HG03066 (cell line): Measurements from ENCODE around the gene ZSCAN5A.
"Not testable (repeated sequence)": the region's sequence is repeated elsewhere in the genome, so short reads cannot be mapped to it uniquely, and the experiment has no call there.

Experiments
- ATAC-seq: cut with Tn5 transposase; IDR thresholded peaks from one replicate; pipeline ENCODE4 v1.9.1; 2021; ENCODE audit warnings: low read depth; ENCODE audit not compliant: unreplicated experiment

ZSCAN5A gene

DNA sequence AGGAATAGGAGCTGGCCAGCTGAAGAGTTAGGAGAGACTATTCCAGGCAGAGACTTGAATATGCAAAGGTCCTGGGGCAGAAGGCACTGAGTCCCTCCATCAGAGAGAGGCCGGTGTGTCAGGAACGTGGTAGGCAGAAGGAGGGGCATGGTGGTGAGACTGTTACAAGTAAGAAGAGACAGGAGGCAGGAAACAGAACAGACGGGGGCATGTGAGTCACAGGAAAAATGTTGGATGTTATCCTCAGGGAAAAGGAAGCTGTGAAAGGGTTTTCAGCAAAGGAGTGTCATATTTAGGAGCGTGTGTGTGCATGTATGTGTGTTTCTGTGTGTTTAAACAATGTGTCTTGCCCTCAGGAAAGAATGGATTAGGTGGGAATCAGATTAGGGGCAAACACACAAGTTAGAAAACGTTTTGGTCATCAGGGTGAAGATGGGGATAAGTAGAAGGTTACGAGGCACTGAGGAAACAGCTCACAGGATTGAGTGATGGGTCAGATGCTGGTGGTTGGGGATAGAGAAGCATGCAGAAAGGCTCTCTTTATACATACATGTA, 41.0 kb downstream of the ZSCAN5A start:
- ATAC-seq, result no peak

DNA sequence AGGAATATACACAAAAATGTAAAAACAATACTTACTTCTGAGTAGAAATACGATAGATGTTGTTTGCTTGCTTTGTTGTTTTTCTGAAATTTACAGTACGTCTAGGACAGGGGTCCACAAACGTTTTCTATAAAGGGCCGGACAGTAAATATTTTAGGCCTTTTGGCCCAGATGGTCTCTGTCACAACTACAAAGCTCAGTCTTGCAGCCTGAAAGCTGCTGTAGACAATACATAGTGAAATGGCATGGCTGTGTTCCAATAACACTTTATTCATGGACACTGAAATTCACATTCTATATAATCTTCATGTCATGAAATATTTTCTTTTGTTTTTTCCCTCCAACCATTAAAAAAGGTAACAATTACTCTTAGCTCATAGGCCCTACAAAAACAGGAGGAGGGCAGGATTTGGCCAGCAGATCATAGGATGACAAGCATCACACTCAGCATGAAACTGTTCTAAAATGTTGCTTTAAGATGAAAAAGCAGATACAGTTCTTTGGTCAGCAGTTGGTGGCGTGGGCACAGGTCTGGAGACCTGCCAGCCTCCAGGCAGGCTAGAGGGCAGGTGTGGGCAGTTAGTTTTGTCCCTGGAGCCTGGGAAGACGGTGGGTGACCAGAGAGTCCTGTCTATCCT, 42.4 kb downstream of the ZSCAN5A start, which contains the start of gene EDDM13:
Gene EDDM13 (plus strand): TSS at position 588 of the 638 bp plus-strand sequence. CDS start 87 bp downstream, outside the sequence.
- no peak for ATAC-seq

DNA sequence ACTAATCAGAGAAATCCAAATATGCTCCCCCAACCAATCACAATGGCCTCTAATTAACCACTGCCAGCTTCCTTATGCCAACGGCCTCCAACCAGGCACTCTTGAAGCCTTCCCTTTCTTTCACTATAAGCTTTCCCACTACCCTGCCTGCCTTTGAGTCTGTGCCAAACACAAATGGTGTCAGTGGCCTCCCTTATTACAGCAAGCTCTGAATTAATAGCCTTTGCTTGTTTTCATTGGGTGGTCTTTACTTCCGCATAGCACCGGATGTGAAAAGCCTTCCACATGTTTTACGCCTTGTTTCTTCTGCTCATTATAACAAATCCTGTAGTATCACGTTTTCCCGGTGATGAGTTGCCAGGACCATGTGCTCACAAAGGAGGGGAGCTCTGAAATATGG, 43.5 kb downstream of the ZSCAN5A start:
- no peak for ATAC-seq

DNA sequence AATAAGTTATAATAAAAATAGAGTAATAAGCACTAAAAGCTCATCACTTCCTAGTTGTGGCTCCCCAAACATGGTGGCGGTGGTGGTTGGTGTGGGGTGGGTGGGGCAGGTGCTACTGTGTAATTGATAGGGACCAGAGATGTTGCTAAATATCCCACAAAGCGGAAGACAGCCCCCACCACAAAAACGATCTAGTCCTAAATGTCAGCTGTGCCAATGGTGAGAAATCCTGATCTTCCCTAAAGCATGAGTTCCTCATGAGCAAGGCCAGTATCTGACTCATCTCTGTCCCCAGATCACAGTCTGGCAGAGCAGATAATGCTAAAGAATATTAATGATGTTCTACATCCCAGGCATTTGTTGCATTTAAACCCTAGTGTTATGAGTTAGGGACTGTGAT, 44.0 kb downstream of the ZSCAN5A start:
- no peak for ATAC-seq

DNA sequence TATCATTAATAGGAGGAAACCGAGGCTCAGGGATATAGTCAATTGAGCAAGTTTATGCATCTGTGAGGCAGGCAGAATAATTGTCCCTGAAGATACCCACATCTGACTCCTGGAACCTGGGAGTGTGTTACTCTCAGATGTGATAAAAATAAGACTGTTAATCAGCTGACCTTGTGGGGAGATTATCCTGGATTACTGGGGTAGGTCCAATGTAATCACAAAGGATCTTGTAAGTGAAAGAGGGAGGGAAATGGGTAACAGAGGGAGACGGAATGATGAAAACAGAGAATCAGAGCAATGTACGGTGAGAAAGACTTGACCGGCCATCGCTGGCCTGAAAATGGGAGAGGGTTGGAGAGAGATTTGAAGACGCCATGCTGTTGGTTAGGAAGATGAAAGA, 45.3 kb downstream of the ZSCAN5A start:
- ATAC-seq, result no peak

DNA sequence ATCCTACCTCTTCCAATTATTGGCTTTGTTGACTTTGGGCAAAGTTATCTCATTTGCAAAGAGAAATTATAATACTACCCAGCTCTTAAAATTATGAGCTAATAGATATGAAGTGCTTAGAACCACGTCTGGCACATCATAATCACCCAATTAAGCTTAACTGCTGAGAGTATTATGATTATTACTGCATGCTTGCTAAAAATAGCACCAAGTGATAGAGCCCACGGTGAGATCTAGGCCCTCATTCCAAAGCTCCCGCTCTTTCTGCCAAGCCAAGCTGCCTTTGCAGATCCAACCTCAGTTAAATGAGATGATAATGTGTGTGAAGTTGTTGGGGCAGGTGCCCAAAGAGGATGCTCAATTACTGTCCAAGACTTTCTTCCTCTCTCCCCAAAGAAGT, 48.6 kb downstream of the ZSCAN5A start:
- no peak for ATAC-seq

DNA sequence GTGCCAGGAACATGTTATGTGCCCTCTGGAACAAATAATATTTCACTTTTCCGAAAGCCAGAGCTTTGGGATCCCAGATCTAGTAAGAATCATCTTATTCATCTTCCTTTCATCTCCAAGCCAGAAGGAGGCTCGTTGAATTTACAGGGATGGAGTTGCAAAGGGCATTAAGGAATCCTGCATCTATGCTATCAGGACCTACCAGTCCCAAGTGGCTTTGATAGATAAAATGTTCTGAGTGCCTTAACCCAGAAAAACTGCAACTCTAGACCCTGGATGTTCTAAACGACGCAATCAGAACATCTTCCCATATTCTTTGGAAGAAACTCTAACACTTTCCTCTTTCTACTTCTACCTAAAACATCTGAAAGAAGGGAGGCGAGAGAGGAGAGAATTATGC, 51.3 kb downstream of the ZSCAN5A start:
- ATAC-seq, result no peak

DNA sequence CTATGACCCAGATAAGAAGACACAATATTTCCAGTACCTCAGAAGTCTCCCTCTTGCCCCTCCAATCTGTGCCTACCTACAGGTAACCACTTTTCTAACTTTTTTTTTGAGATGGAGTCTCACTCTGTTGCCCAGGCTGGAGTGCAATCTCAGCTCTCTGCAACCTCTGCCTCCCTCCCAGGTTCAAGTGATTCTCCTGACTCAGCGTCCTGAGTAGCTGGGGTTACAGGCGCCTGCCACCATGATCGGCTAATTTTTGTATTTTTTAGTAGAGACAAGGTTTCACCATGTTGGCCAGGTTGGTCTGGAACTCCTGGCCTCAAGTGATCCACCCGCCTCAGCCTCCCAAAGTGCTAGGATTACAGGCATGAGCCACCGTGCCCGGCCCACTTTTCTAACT, 52.7 kb downstream of the ZSCAN5A start:
- ATAC-seq, result not testable (repeated sequence)

DNA sequence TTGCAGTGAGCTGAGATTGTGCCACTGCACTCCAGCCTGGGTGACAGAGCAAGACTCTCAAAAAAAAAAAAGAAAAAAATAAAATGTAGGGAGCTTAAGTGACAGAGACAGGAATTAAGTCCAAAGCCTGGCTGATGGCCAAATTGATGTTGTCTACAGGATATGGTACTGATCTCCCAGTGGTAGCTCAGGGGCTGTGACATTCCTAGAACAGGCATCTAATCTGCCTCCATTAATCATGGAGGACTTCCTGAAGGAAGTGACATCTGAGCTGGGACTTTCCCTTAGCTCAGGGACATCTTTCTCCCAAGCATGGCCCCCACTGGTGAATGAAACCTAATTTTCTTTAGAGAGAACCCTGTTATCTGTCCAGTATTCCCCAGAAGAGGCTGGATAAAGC, 53.5 kb downstream of the ZSCAN5A start:
- no peak for ATAC-seq

DNA sequence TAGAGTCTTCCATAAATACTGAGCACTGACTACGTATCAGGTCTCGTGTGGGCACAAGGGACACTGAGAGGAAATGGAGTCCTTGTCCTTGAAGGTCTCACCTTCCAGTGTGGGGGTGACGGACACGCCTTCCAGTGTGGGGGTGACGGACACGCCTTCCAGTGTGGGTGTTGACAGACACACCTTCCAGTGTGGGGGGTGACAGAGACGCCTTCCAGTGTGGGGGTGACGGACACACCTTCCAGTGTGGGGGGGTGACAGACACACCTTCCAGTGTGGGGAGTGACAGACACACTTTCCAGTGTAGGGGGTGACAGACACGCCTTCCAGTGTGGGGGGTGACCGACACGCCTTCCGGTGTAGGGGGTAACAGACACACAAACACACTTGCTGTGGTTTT, 56.4 kb downstream of the ZSCAN5A start:
- no peak for ATAC-seq

DNA sequence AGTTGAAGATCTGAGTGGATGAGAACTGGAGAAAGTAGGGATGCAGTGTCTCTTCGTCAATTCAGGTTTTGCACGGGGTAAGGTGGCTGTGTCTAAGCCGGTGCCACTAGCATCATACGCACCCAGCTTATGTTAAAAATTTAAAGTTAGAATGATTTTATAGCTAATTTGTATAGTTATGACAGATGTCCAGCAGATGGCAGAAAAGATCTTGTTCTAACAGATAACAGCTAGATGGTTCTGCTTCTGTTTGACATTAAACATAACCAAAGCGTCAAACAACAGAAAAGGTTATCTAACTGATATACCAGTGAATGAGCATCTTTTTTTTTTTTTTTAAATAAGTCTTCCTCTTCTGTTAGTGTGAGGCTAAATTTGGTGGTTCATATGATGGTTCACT, 60.9 kb downstream of the ZSCAN5A start:
- ATAC-seq, result no peak

DNA sequence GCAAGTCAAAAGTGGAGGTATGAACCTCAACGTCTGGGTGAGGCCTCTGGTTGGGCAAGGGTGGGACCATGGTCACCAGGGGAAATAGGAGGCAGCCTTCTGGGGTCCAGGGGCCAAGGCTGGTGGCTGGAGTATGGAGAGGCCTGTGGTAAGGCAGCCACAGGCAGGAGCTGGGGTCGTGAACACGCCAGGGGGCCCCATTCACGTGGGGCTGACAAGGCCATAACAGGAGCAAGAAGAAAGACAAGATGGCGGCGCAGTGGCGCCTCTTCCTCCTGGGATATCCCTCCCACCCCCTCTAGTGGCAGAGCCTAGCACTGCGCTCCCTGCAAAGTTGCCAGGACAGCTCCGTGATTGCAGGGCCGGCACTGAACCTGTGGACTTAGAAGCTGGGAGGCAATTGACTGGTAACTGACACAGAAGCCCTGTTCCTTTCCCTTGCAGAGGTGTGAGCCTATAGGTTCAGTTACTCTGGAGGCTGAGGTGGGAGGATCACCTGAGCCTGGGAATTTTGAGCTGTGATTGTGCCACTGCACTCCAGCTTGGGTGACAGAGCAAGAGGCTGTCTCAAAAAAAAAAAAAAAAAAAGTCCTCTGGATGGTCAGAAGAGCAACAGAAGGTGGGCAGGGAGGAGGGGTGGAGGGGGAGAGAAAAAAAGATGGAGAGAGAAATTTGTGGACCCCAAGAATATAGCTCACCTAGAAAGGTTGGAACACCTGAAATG, 61.8 kb downstream of the ZSCAN5A start:
- ATAC-seq, result no peak

DNA sequence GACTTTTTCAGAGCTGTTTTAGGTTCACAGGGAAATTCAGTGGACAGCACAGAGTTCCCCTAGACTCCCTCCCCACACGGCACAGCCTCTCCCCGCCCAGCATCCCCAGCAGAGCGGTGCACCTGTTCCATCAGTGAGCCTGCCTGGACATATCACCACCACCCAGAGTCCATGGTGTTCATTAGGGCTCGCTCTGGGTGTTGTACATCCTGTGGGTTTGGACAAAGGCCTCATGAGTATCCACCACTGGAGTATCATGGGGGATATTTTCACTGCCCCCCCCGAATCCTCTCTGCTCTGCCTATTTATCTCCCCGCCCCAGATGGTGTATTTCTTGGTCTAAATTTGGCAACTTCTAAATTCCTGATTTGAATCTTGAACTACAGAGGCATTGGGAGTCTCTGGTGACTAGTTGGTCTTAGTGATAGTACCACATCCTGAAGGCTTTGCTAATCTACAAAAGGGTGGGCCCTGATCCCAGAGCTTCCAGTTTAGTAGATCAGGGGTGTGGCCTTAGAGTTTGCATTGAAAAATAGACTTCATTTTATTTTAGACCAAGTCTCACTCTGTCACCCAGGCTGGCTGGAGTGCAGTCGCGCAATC, 65.8 kb downstream of the ZSCAN5A start:
- ATAC-seq, result not testable (repeated sequence)

DNA sequence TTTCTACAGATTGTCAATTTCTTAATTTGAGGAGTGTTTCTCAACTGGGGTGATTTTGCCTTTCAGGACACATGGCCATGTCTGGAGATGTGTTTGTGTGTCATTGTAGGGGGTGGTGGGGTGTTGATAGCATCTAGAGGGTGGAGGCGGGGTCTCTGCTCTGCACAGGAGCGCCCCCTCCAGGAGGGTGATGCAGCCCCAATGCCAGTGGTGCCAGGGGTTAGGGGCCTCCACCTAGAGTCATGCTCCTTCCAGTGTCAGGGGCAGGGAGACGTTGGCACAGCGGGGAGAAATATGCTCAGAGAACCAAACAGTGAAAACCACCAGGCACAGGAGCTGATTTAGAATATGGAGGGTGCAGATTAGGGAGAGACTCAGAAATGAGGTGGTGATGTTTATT, 68.9 kb downstream of the ZSCAN5A start:
- ATAC-seq, result not testable (repeated sequence)

DNA sequence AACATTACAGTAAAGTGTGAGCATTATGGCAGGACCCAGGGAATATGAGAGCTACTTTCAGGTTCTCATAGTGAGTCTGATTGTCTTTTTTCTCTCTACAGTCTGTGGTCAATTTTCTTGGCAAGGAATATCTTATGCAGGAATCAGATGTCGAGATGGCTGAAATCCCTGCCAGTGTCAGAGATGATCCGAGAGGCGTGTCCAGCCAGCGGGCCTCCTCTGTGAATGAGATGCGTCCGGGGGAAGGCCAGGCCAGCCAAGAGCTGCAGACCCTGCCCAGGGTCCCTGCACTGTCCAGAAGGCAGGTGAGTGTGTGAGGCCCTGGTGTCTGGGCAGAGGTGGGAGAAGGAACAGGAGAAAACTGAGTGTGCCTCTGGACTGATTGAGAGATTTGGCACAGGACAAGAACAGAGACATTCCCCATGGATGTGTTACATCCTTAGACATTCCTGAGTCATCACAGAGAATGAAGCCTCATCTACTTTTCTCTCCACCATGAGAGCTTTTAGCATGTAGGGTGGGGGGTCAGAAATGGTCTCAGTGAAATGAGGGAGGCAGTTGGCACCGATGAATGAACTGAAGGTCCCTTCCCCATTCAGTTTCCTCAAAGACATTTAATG, 69.4 kb downstream of the ZSCAN5A start:
- no peak for ATAC-seq

DNA sequence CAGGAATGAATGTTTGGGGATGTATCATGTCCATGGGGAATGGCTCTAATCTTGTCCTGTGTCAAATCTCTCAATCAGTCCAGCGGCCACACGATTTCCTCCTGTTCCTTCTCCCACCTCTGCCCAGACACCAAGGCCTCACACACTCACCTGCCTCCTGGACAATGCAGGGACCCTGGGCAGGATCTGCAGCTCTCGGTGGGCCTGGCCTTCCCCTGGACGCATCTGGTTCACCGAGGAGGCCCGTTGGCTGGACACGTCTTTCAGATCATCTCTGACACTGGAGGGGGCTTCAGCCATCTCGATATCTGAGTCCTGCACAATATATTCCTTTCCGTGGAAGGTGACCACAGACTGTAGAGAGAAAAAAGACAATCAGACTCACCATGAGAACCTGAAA, 91.2 kb downstream of the ZSCAN5A start:
- no peak for ATAC-seq

DNA sequence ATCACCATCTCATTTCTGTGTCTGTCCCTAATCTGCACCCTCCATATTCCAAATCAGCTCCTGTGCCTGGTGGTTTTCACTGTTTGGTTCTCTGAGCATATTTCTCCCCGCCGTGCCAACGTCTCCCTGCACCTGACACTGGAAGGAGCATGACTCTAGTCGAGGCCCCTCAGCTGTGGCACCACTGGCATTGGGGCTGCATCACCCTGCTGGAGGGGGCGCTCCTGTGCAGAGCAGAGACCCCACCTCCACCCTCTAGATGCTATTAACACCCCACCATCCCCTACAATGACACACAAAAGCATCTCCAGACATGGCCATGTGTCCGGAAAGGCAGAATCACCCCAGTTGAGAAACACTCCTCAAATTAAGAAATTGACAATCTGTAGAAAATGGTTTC, 91.7 kb downstream of the ZSCAN5A start:
- no peak for ATAC-seq

DNA sequence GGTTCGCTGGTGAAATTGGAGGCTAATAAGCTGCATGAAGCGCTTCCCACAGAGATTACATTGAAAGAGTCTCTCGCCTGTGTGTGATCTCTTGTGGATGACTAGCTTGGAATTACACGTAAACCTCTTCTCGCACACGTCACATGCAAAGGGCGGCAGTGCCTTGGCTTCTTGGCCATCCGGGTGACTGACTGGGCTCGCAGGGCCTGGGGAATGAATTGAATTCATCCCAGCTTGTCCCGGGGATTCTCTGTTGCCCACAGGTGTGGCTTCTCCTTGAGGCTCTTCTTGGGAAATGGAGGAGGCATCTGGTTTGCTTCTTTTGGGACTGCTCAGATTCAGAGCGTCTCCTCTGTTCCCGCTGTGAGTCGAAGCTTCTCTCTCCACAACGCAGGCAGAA, 92.8 kb downstream of the ZSCAN5A start:
- ATAC-seq, result no peak

DNA sequence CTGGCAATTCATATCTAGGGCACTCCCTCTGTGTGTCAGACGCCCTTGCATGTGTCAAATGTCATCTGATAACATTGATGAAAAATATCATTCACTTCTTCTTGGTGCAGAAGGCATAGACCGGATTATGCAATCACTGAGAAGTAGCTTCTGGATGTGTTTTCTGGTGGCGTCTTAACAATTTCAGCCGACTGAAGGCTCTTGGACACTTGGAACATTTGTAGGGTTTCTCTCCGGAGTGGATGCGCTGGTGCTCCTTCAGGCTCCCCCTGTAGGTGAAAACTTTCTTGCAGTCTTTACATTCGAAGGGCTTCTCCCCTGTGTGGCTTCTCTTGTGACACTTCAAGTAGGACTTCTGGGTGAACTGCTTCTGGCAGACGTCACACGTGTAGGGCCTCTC, 93.2 kb downstream of the ZSCAN5A start:
- ATAC-seq, result not testable (repeated sequence)

DNA sequence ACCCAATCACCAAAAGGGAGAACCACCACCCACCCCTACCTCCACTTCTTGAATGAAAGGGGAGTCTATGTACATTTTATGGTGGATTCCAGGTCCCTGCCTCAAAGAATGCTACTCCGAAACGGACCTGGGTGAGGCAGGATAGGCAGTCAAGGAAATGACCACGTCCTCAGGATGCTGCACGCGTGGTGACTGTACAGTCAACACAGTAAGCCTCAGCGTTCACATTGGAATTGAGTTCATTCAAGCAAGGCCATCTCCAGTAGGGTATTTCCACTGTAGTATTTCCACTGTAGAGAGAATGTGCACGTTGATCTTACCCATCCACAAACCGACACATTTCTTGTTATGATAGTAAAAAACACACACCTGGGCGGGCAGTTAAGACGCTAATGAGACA, 95.7 kb downstream of the ZSCAN5A start:
- ATAC-seq, result no peak
